CD4-positive, alpha-beta T cell (primary cell): Measurements from ENCODE around the gene MEG3. TPM values are rescaled to one million over a fixed set of nuclear protein-coding genes. Genes with fewer than 3 reads are reported as not detected.

Source experiments
- ATAC-seq: fragments of 200-7000 bp; cut with Tn5 transposase; one replicate; pipeline ENCODE4 v1.10.0; 2022; ENCODE audit warnings: mild to moderate bottlenecking; ENCODE audit not compliant: poor library complexity
- CTCF ChIA-PET: fragments of 350-600 bp; sonication (Branson Sonifier 250); formaldehyde crosslinking; loops from one replicate; lab custom pipeline; 2021; ENCODE audit warnings: antibody characterized with exemption, inconsistent platforms; lab: Charles Lee
- POLR2A ChIA-PET: fragments of 350-600 bp; sonication (Branson Sonifier 250); formaldehyde crosslinking; loops from one replicate; lab custom pipeline; 2021; ENCODE audit warnings: antibody characterized with exemption, inconsistent platforms; lab: Charles Lee
- DNase-seq, 14 experiments: peaks; one replicate each; pipeline ENCODE4 v3.0.0-alpha.2; 2013 to 2020; ENCODE audit warnings: mixed read lengths in 2 of 14
- H3K27ac ChIP-seq, 2 donors: one replicate each; pipeline versions ENCODE4 v1.5.1 to v1.7.0; 2013; ENCODE audit warnings: low read length in 2 of 2, low read depth in 1 of 2, mild to moderate bottlenecking in 1 of 2
- H3K27me3 ChIP-seq, 2 experiments: 1 replicate in 1 of 2; 2 replicates in 1 of 2; pipeline versions ENCODE4 v1.6.1 to v1.7.0; 2013; ENCODE audit warnings: low read length in 2 of 2, control low read depth in 1 of 2, mild to moderate bottlenecking in 1 of 2, moderate library complexity in 1 of 2; ENCODE audit not compliant: insufficient read depth in 2 of 2, control insufficient read depth in 1 of 2
- H3K36me3 ChIP-seq: one replicate; pipeline ENCODE4 v1.6.1; 2013; ENCODE audit warnings: low read length, control low read depth; ENCODE audit not compliant: insufficient read depth
- H3K4me1 ChIP-seq: one replicate; pipeline ENCODE4 v1.6.1; 2013; ENCODE audit warnings: low read length, control low read depth; ENCODE audit not compliant: insufficient read depth
- H3K4me3 ChIP-seq: one replicate; pipeline ENCODE4 v1.5.1; 2013; ENCODE audit warnings: mild to moderate bottlenecking, low read length, moderate library complexity
- H3K9me3 ChIP-seq, 2 experiments: 1 replicate in 1 of 2; 2 replicates in 1 of 2; pipeline versions ENCODE4 v1.6.1 to v1.7.0; 2013; ENCODE audit warnings: low read length in 2 of 2, mild to moderate bottlenecking in 2 of 2, control low read depth in 1 of 2, moderate library complexity in 1 of 2; ENCODE audit not compliant: control insufficient read depth in 1 of 2, insufficient read depth in 1 of 2
- H3K27ac Mint-ChIP-seq: one replicate; pipeline ENCODE4 v1.8.0; 2020; ENCODE audit warnings: mixed read lengths
- H3K27me3 Mint-ChIP-seq: one replicate; pipeline ENCODE4 v1.8.0; 2021; ENCODE audit warnings: mixed read lengths
- H3K36me3 Mint-ChIP-seq: one replicate; pipeline ENCODE4 v1.8.0; 2021; ENCODE audit warnings: low read depth, mixed read lengths
- H3K4me1 Mint-ChIP-seq: one replicate; pipeline ENCODE4 v1.8.0; 2021; ENCODE audit warnings: low read depth, mixed read lengths
- H3K4me3 Mint-ChIP-seq: one replicate; pipeline ENCODE4 v1.8.0; 2020; ENCODE audit warnings: mild to moderate bottlenecking, mixed read lengths
- H3K9me3 Mint-ChIP-seq: one replicate; pipeline ENCODE4 v1.8.0; 2020; ENCODE audit warnings: mixed read lengths
- CTCF ChIP-seq: fragments of 200-600 bp; IDR thresholded peaks from one replicate; pipeline ENCODE4 v1.8.0; 2022; ENCODE audit warnings: antibody characterized with exemption, mild to moderate bottlenecking
- intact Hi-C, 2 experiments: fragments of 100-400 bp; cut with DNase I in 1 of 2; cut with micrococcal nuclease in 1 of 2; formaldehyde crosslinking; loops; one replicate each; pipeline versions ENCODE4 v1.15.1 to v1.9.0; 2023 to 2025; cut with DNase I, micrococcal nuclease
- total RNA-seq, 174 experiments: library from RNA in 2 of 174; stranded (reverse) in 2 of 174; gene quantifications; one replicate each; pipeline ENCODE4 v1.2.3 and lab custom pipeline; 2021 to 2026

Gene MEG3
- total RNA-seq, 2 experiments from 2014 or later = not detected

GRCh38 chr14:100802766-100803165 is 23.2 kb upstream of the MEG3 start:
- intact Hi-C loops = no loop called here
- ATAC-seq = no peak
- H3K36me3 ChIP-seq = no peaks in the 10 kb centered on the region
- H3K4me1 Mint-ChIP-seq = no peaks in the 10 kb centered on the region
- H3K4me3 Mint-ChIP-seq = no peak overlapping the region
- POLR2A ChIA-PET = no interaction called here
- H3K27me3 Mint-ChIP-seq = peaks cover 8% of the 10 kb centered on the region
- no peaks in the 10 kb centered on the region for H3K4me1 ChIP-seq
- no peak overlapping the region for H3K27ac ChIP-seq
- no peak overlapping the region for H3K27ac Mint-ChIP-seq
- no peaks in the 10 kb centered on the region for H3K9me3 Mint-ChIP-seq
- H3K36me3 Mint-ChIP-seq = no peaks in the 10 kb centered on the region
- CTCF ChIA-PET = no interaction called here
- peaks cover 0 to 5% of the 10 kb centered on the region in 2 experiments for H3K27me3 ChIP-seq
- no peak overlapping the region for H3K4me3 ChIP-seq
- no peak for TF ChIP-seq CTCF
- DNase-seq = no peak
- H3K9me3 ChIP-seq = peaks cover under 1 to 18% of the 10 kb centered on the region in 2 experiments

- peaks cover 2% of the 10 kb centered on the region for H3K9me3 Mint-ChIP-seq
- ChIA-PET POLR2A (no interaction called here), CTCF (no interaction called here)
- no peak overlapping the region for H3K4me3 ChIP-seq
- no peak for ATAC-seq
- H3K27ac ChIP-seq = no peak overlapping the region
- H3K36me3 Mint-ChIP-seq = no peaks in the 10 kb centered on the region
- no peaks in the 10 kb centered on the region for H3K36me3 ChIP-seq
- H3K9me3 ChIP-seq = peaks cover 5 to 22% of the 10 kb centered on the region in 2 experiments
- no peaks in the 10 kb centered on the region for H3K4me1 Mint-ChIP-seq
- H3K27me3 Mint-ChIP-seq = peaks cover 8% of the 10 kb centered on the region
- DNase-seq = no peak
- peaks cover 0 to 5% of the 10 kb centered on the region in 2 experiments for H3K27me3 ChIP-seq
- H3K4me1 ChIP-seq = no peaks in the 10 kb centered on the region
- no peak overlapping the region for H3K4me3 Mint-ChIP-seq
- H3K27ac Mint-ChIP-seq = no peak overlapping the region
- intact Hi-C loops = no loop called here
- no peak for TF ChIP-seq CTCF
Observed at GRCh38 chr14:100803226-100803625, 22.7 kb upstream of the MEG3 start.

GRCh38 chr14:100803676-100804075 is 22.2 kb upstream of the MEG3 start:
- DNase-seq (no peak), ATAC-seq (no peak)
- Mint-ChIP-seq H3K27ac (no peak overlapping the region), H3K4me3 (no peak overlapping the region), H3K9me3 (peaks cover 2% of the 10 kb centered on the region), H3K36me3 (no peaks in the 10 kb centered on the region), H3K27me3 (peaks cover 8% of the 10 kb centered on the region), H3K4me1 (no peaks in the 10 kb centered on the region)
- CTCF ChIA-PET = no interaction called here
- POLR2A ChIA-PET = no interaction called here
- Histone ChIP-seq H3K27ac (no peak overlapping the region), H3K4me1 (no peaks in the 10 kb centered on the region), H3K9me3 (peaks cover 9 to 27% of the 10 kb centered on the region in 2 experiments), H3K4me3 (no peak overlapping the region), H3K36me3 (no peaks in the 10 kb centered on the region), H3K27me3 (peaks cover 0 to 5% of the 10 kb centered on the region in 2 experiments)
- no peak for TF ChIP-seq CTCF
- intact Hi-C loops = no loop called here
